Progenitor cell of endocrine pancreas (in vitro differentiated cells): ENCODE data around the gene CENPQ. TPM values are rescaled to one million over a fixed set of nuclear protein-coding genes. Genes with fewer than 3 reads are reported as not detected.
A peak's percentile ranks its signal among the peaks of the same experiment; 100 is the strongest.

Experiments used
- DNase-seq: peaks from one replicate; pipeline ENCODE4 v3.0.0; 2021; ENCODE audit warnings: low spot score; ENCODE audit not compliant: unreplicated experiment
- H3K27ac Mint-ChIP-seq: 2 replicates; pipeline ENCODE4 v1.8.0; 2021; ENCODE audit warnings: mild to moderate bottlenecking, moderate library complexity, mixed read lengths
- H3K27me3 Mint-ChIP-seq: 2 replicates; pipeline ENCODE4 v1.8.0; 2021; ENCODE audit warnings: mixed read lengths
- H3K36me3 Mint-ChIP-seq: 2 replicates; pipeline ENCODE4 v1.8.0; 2022; ENCODE audit warnings: mixed read lengths; ENCODE audit not compliant: insufficient read depth
- H3K4me1 Mint-ChIP-seq: 2 replicates; pipeline ENCODE4 v1.8.0; 2021; ENCODE audit warnings: low read depth, mixed read lengths
- H3K4me3 Mint-ChIP-seq: 2 replicates; pipeline ENCODE4 v1.8.0; 2021; ENCODE audit warnings: low read depth, mild to moderate bottlenecking, moderate library complexity, mixed read lengths
- H3K9me3 Mint-ChIP-seq: 2 replicates; pipeline ENCODE4 v1.8.0; 2021; ENCODE audit warnings: low read depth, mixed read lengths
- CTCF ChIP-seq: fragments of 200-600 bp; sonication (generic); IDR thresholded peaks from one replicate; pipeline ENCODE4 v1.5.0; 2021; ENCODE audit warnings: antibody characterized with exemption, mild to moderate bottlenecking; ENCODE audit not compliant: unreplicated experiment
- total RNA-seq: library from RNA; stranded (reverse); gene quantifications from 2 replicates; pipeline ENCODE4 v1.2.1, GENCODE V29; 2021

The CENPQ gene
- total RNA-seq, 1 donor from 2014 or later, result 8.0 TPM

- Mint-ChIP-seq H3K9me3 (no peaks in the 10 kb centered on the region), H3K27ac (no peak overlapping the region), H3K27me3 (no peaks in the 10 kb centered on the region), H3K36me3 (no peaks in the 10 kb centered on the region), H3K4me1 (no peaks in the 10 kb centered on the region), H3K4me3 (no peak overlapping the region)
- TF ChIP-seq CTCF, result no peak
- no peak for DNase-seq
Observed at GRCh38 chr6:49530141-49530776, 67.1 kb downstream of the CENPQ start.

- no peaks in the 10 kb centered on the region for H3K4me1 Mint-ChIP-seq
- peak overlapping the region; percentile 23 for H3K27ac Mint-ChIP-seq
- peak overlapping the region; percentile 9 for H3K4me3 Mint-ChIP-seq
- no peak for DNase-seq
- no peaks in the 10 kb centered on the region for H3K9me3 Mint-ChIP-seq
- no peaks in the 10 kb centered on the region for H3K27me3 Mint-ChIP-seq
- no peaks in the 10 kb centered on the region for H3K36me3 Mint-ChIP-seq
- peak; percentile 83 for TF ChIP-seq CTCF
Observed at GRCh38 chr6:49531774-49532569, 68.8 kb downstream of the CENPQ start.

- no peak for DNase-seq
- no peaks in the 10 kb centered on the region for H3K9me3 Mint-ChIP-seq
- no peak overlapping the region for H3K4me3 Mint-ChIP-seq
- no peaks in the 10 kb centered on the region for H3K4me1 Mint-ChIP-seq
- no peak for TF ChIP-seq CTCF
- no peaks in the 10 kb centered on the region for H3K27me3 Mint-ChIP-seq
- H3K27ac Mint-ChIP-seq, result no peak overlapping the region
- no peaks in the 10 kb centered on the region for H3K36me3 Mint-ChIP-seq
Observed at GRCh38 chr6:49535795-49536194, 72.6 kb downstream of the CENPQ start.

GRCh38 chr6:49539102-49539501, 75.9 kb downstream of the CENPQ start:
- no peak overlapping the region for H3K4me3 Mint-ChIP-seq
- TF ChIP-seq CTCF, result no peak
- peaks cover 4% of the 10 kb centered on the region for H3K4me1 Mint-ChIP-seq
- no peak overlapping the region for H3K27ac Mint-ChIP-seq
- no peaks in the 10 kb centered on the region for H3K27me3 Mint-ChIP-seq
- H3K9me3 Mint-ChIP-seq, result no peaks in the 10 kb centered on the region
- no peak for DNase-seq
- no peaks in the 10 kb centered on the region for H3K36me3 Mint-ChIP-seq

GRCh38 chr6:49540614-49541013, 77.4 kb downstream of the CENPQ start:
- H3K9me3 Mint-ChIP-seq, result no peaks in the 10 kb centered on the region
- H3K4me3 Mint-ChIP-seq, result no peak overlapping the region
- H3K27ac Mint-ChIP-seq, result no peak overlapping the region
- DNase-seq, result no peak
- H3K27me3 Mint-ChIP-seq, result no peaks in the 10 kb centered on the region
- no peak for TF ChIP-seq CTCF
- H3K4me1 Mint-ChIP-seq, result peaks cover 4% of the 10 kb centered on the region
- no peaks in the 10 kb centered on the region for H3K36me3 Mint-ChIP-seq
